ENCODE data around the gene ZFC3H1. TPM values are rescaled to one million over a fixed set of nuclear protein-coding genes. Genes with fewer than 3 reads are reported as not detected.
A peak's percentile ranks its signal among the peaks of the same experiment; 100 is the strongest.

The ZFC3H1 gene
- total and polyA plus RNA-seq, 9 of the 15 experiments (the other 6 are each of a cell fraction or from before 2014, with no cell fraction given), result 14.8 to 80.5 (median 22.1) TPM

DNA sequence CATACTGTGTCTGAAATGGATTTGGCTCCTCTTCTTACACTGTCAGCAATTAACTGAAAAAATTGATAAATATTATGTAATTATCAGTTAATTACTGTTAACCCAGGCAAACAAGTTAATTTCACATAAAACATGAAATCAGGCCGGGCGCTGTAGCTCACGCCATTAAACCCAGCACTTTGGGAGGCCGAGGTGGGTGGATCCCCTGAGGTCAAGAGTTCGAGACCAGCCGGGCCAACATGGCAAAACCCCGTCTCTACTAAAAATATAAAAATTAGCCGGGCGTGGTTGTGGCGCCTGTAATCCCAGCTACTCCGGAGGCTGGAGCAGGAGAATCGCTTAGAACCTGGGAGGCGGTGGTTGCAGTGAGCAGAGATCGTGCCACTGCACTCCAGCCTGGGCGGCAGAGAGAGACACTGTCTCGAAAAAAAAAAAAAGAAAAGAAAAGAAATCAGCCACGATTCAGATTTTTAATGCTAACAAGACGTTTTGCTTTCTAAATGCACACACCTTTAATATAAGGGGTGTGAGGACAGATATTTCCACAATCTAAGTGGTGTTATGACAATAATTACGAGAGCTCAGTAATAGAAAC is 21.8 kb upstream of the ZFC3H1 start (continued):
- TF ChIP-seq CHD1 (IDR thresholded peaks at IDR 0.05; ENCODE audit: low read length) (peak; percentile 57), GABPA (tag; conservative IDR thresholded peaks at IDR 0.05; ENCODE audit: low read depth) (no peak), NCOA2 (IDR thresholded peaks at IDR 0.05; ENCODE audit: partially characterized antibody in 2 of 2) (no peak), MLLT1 (IDR thresholded peaks at IDR 0.05) (0 out of 4 replicates have a peak, but pooled peaks of 1 of the 2 experiments have one; percentile 23), CXXC5 (CRISPR knock-in tag; IDR thresholded peaks at IDR 0.05) (no peak), BCOR (IDR thresholded peaks at IDR 0.05) (peak; percentile 48; the same call in 1 of the 2 replicates), NELFE (IDR thresholded peaks at IDR 0.05; ENCODE audit: insufficient read depth, insufficient read length) (no peak), E2F1 (CRISPR knock-in tag; IDR thresholded peaks at IDR 0.05) (no peak), C11orf30 (IDR thresholded peaks at IDR 0.05; ENCODE audit: low read depth) (peak; percentile 60)
- TF ChIP-seq, protein P1, sequence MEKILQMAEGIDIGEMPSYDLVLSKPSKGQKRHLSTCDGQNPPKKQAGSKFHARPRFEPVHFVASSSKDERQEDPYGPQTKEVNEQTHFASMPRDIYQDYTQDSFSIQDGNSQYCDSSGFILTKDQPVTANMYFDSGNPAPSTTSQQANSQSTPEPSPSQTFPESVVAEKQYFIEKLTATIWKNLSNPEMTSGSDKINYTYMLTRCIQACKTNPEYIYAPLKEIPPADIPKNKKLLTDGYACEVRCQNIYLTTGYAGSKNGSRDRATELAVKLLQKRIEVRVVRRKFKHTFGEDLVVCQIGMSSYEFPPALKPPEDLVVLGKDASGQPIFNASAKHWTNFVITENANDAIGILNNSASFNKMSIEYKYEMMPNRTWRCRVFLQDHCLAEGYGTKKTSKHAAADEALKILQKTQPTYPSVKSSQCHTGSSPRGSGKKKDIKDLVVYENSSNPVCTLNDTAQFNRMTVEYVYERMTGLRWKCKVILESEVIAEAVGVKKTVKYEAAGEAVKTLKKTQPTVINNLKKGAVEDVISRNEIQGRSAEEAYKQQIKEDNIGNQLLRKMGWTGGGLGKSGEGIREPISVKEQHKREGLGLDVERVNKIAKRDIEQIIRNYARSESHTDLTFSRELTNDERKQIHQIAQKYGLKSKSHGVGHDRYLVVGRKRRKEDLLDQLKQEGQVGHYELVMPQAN (IDR thresholded peaks at IDR 0.05; ENCODE audit: borderline replicate concordance), result 0 out of 2 replicates have a peak, but pooled peaks have one; percentile 18
- TF ChIP-seq, protein P2, sequence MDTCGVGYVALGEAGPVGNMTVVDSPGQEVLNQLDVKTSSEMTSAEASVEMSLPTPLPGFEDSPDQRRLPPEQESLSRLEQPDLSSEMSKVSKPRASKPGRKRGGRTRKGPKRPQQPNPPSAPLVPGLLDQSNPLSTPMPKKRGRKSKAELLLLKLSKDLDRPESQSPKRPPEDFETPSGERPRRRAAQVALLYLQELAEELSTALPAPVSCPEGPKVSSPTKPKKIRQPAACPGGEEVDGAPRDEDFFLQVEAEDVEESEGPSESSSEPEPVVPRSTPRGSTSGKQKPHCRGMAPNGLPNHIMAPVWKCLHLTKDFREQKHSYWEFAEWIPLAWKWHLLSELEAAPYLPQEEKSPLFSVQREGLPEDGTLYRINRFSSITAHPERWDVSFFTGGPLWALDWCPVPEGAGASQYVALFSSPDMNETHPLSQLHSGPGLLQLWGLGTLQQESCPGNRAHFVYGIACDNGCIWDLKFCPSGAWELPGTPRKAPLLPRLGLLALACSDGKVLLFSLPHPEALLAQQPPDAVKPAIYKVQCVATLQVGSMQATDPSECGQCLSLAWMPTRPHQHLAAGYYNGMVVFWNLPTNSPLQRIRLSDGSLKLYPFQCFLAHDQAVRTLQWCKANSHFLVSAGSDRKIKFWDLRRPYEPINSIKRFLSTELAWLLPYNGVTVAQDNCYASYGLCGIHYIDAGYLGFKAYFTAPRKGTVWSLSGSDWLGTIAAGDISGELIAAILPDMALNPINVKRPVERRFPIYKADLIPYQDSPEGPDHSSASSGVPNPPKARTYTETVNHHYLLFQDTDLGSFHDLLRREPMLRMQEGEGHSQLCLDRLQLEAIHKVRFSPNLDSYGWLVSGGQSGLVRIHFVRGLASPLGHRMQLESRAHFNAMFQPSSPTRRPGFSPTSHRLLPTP (IDR thresholded peaks at IDR 0.05; ENCODE audit: borderline replicate concordance, extremely low read depth, insufficient read length), result peak; percentile 72

Data from K562 (cell line).